DOHH2 (cell line): Measurements from ENCODE around the gene SFRP2.

ENCODE experiments used
- H3F3A ChIP-seq: fragments of 200-600 bp; sonication (generic), shearing (Covaris generic); 2 replicates; pipeline ENCODE4 v1.6.0; 2016; ENCODE audit warnings: antibody characterized with exemption, mild to moderate bottlenecking; ENCODE audit not compliant: control insufficient read depth, insufficient read depth
- H3K27ac ChIP-seq: fragments of 200-600 bp; sonication (generic); 2 replicates; pipeline ENCODE4 v1.5.1; 2014; ENCODE audit warnings: low read depth, mild to moderate bottlenecking, low read length, moderate library complexity
- H3K27me3 ChIP-seq: fragments of 200-600 bp; sonication (generic); 2 replicates; pipeline ENCODE4 v1.6.1; 2014; ENCODE audit warnings: mild to moderate bottlenecking, low read length, mixed read lengths; ENCODE audit not compliant: control insufficient read depth
- H3K36me3 ChIP-seq: fragments of 200-600 bp; sonication (generic); 2 replicates; pipeline ENCODE4 v1.6.1; 2014; ENCODE audit warnings: mild to moderate bottlenecking, low read length, moderate library complexity, mixed read lengths; ENCODE audit not compliant: control insufficient read depth
- H3K4me1 ChIP-seq: fragments of 200-600 bp; sonication (generic); 2 replicates; pipeline ENCODE4 v1.6.1; 2014; ENCODE audit warnings: mild to moderate bottlenecking, low read length, mixed read lengths; ENCODE audit not compliant: control insufficient read depth
- H3K4me2 ChIP-seq: fragments of 200-600 bp; sonication (generic); 2 replicates; pipeline ENCODE4 v1.6.0; 2014; ENCODE audit warnings: mild to moderate bottlenecking, low read length, moderate library complexity
- H3K4me3 ChIP-seq: fragments of 200-600 bp; sonication (generic); 2 replicates; pipeline ENCODE4 v1.5.1; 2014; ENCODE audit warnings: mild to moderate bottlenecking, low read length, mixed read lengths
- H3K79me2 ChIP-seq: fragments of 200-600 bp; sonication (generic); 2 replicates; pipeline ENCODE4 v1.6.1; 2014; ENCODE audit warnings: mild to moderate bottlenecking, low read length, mixed read lengths; ENCODE audit not compliant: control insufficient read depth
- H3K9me2 ChIP-seq: fragments of 200-600 bp; sonication (generic); replicated peaks from 2 replicates; pipeline ENCODE4 v1.6.1; 2014; ENCODE audit warnings: mild to moderate bottlenecking, low read length, mixed read lengths; ENCODE audit not compliant: control insufficient read depth
- H3K9me3 ChIP-seq: fragments of 200-600 bp; sonication (generic); 2 replicates; pipeline ENCODE4 v1.6.1; 2014; ENCODE audit warnings: antibody characterized with exemption, low read length, mixed read lengths; ENCODE audit not compliant: control insufficient read depth, insufficient read depth
- H4K20me1 ChIP-seq: fragments of 200-600 bp; sonication (generic); 2 replicates; pipeline ENCODE4 v1.6.0; 2014; ENCODE audit warnings: low read depth, mild to moderate bottlenecking, antibody characterized with exemption, low read length, moderate library complexity; ENCODE audit not compliant: control insufficient read depth, insufficient read depth
- CTCF ChIP-seq: fragments of 200-600 bp; sonication (generic); IDR thresholded peaks from one replicate; pipeline ENCODE4 v1.5.1; 2014; ENCODE audit warnings: antibody characterized with exemption, mild to moderate bottlenecking, low read depth, low read length; ENCODE audit not compliant: poor library complexity, severe bottlenecking
- EZH2phosphoT487 ChIP-seq: fragments of 200-600 bp; sonication (generic); IDR thresholded peaks from 2 replicates; pipeline ENCODE4 v1.6.1; 2017; ENCODE audit warnings: borderline replicate concordance, mild to moderate bottlenecking, antibody characterized with exemption, low read length, moderate library complexity, mixed read lengths

SFRP2 gene

DNA sequence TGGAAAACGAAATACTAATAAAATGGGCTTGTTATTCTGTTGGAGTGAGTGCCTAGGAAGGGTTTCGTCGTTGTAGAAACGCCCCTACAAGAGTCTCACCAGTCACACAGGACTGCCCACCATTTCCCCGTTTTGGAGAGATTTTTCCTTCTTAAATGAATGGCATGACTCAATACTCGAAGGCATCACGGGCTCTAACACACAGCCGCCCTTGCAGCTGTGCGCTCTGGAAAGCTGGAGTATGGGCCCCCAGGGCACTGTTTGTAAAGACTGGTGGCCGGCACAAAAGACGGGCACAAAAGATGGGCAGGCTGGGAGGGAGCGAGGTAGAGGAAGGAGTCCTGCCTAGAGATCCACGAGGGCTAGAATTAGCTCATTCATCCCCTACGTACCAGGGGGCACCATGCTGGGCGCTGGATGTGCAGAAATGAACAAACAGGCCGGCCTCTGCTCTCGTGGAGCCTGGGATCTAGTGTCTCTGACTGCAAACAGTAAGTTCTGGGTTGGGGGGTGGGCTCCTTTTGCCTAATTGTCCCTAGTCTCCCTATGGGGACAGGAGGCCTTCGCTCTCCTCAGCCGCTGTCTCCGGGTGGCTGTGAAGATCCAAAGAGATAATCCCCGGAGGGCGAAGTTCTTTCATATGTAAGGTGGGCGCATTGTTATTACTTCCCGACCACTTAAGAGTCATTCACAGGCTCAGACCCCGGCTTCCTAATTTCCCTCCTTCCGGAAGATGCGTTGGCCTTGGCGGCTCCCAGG lies 1.0 kb upstream of the SFRP2 start:
- peaks cover 23% of the 10 kb centered on the region for H3K27me3 ChIP-seq
- H3K9me2 ChIP-seq, result no peaks in the 10 kb centered on the region
- no peak overlapping the region for H3K4me3 ChIP-seq
- no peak for TF ChIP-seq CTCF
- no peaks in the 10 kb centered on the region for H3K79me2 ChIP-seq
- no peaks in the 10 kb centered on the region for H3K9me3 ChIP-seq
- no peaks in the 10 kb centered on the region for H3K4me1 ChIP-seq
- no peaks in the 10 kb centered on the region for H4K20me1 ChIP-seq
- H3F3A ChIP-seq, result no peaks in the 10 kb centered on the region
- H3K27ac ChIP-seq, result no peak overlapping the region
- H3K36me3 ChIP-seq, result no peaks in the 10 kb centered on the region
- H3K4me2 ChIP-seq, result no peak overlapping the region

- H3K9me3 ChIP-seq, result no peaks in the 10 kb centered on the region
- H3K79me2 ChIP-seq, result no peaks in the 10 kb centered on the region
- H3K27ac ChIP-seq, result no peak overlapping the region
- H3K36me3 ChIP-seq, result no peaks in the 10 kb centered on the region
- H3F3A ChIP-seq, result no peaks in the 10 kb centered on the region
- H3K4me1 ChIP-seq, result no peaks in the 10 kb centered on the region
- TF ChIP-seq EZH2phosphoT487 (no peak), CTCF (no peak)
- H4K20me1 ChIP-seq, result no peaks in the 10 kb centered on the region
- no peak overlapping the region for H3K4me3 ChIP-seq
- no peak overlapping the region for H3K4me2 ChIP-seq
- peaks cover 28% of the 10 kb centered on the region for H3K27me3 ChIP-seq
- H3K9me2 ChIP-seq, result no peaks in the 10 kb centered on the region
Measured at GRCh38 chr4:153788051-153788412, 851 bp downstream of the SFRP2 start.

DNA sequence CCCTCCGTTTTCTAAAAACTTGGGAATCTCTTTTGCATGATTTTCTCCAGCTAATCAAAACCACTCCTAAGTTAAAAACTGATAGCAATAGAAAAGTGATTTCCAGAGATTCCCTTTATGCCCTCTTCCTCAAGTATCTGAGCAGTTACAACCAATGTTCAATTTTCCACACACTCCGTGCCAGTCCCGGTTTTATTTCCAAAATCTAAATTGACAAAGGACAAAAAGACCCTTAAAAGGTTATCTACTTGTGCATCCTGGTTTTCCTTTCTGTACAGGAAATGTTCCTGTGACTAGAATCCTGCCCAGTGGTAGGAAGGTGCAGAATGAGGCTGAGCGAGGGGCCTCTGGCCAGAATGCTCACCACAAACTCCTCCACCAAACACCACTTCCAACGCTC lies 1.3 kb downstream of the SFRP2 start:
- no peaks in the 10 kb centered on the region for H3K36me3 ChIP-seq
- H3K27me3 ChIP-seq, result peaks cover 28% of the 10 kb centered on the region
- H4K20me1 ChIP-seq, result no peaks in the 10 kb centered on the region
- H3F3A ChIP-seq, result no peaks in the 10 kb centered on the region
- H3K4me2 ChIP-seq, result no peak overlapping the region
- no peak overlapping the region for H3K4me3 ChIP-seq
- H3K9me2 ChIP-seq, result no peaks in the 10 kb centered on the region
- no peaks in the 10 kb centered on the region for H3K4me1 ChIP-seq
- H3K79me2 ChIP-seq, result no peaks in the 10 kb centered on the region
- TF ChIP-seq CTCF (no peak), EZH2phosphoT487 (no peak)
- H3K27ac ChIP-seq, result no peak overlapping the region
- H3K9me3 ChIP-seq, result no peaks in the 10 kb centered on the region
